Measurements from ENCODE around the gene EGLN2.
"Not testable (repeated sequence)": the region's sequence is repeated elsewhere in the genome, so short reads cannot be mapped to it uniquely, and the experiment has no call there.

Gene EGLN2

GRCh38 chr19:40827386-40828247 is 28.6 kb downstream of the EGLN2 start:
- no peak for TF ChIP-seq CTCF (IDR thresholded peaks at IDR 0.05; ENCODE audit: insufficient read depth, missing control alignments)
- no peak for DNase-seq (ENCODE audit: insufficient read length, low spot score)
- FAIRE-seq = no peak

- TF ChIP-seq CTCF (IDR thresholded peaks at IDR 0.05; ENCODE audit: insufficient read depth, missing control alignments) = no peak
- no peak for FAIRE-seq
- DNase-seq (ENCODE audit: insufficient read length, low spot score) = no peak
These were observed 30.2 kb downstream of the EGLN2 start for GRCh38 chr19:40829205-40829604.

- not testable (repeated sequence) for DNase-seq (ENCODE audit: insufficient read length, low spot score); FAIRE-seq
These were observed 31.8 kb downstream of the EGLN2 start for GRCh38 chr19:40830741-40831140.

- TF ChIP-seq CTCF (IDR thresholded peaks at IDR 0.05; ENCODE audit: insufficient read depth, missing control alignments) = no peak
- DNase-seq (ENCODE audit: insufficient read length, low spot score) = no peak
- no peak for FAIRE-seq
These were observed 32.8 kb downstream of the EGLN2 start for GRCh38 chr19:40831502-40832430.

- not testable (repeated sequence) for FAIRE-seq; DNase-seq (ENCODE audit: insufficient read length, low spot score)
These were observed 33.4 kb downstream of the EGLN2 start for GRCh38 chr19:40832431-40832790.

GRCh38 chr19:40833728-40834533 is 34.9 kb downstream of the EGLN2 start:
- DNase-seq (ENCODE audit: insufficient read length, low spot score); FAIRE-seq: not testable (repeated sequence)

GRCh38 chr19:40836754-40837429 is 37.9 kb downstream of the EGLN2 start:
- FAIRE-seq (no peak), DNase-seq (ENCODE audit: insufficient read length, low spot score) (no peak)
- TF ChIP-seq CTCF (IDR thresholded peaks at IDR 0.05; ENCODE audit: insufficient read depth, missing control alignments) = no peak

GRCh38 chr19:40838477-40838876 is 39.5 kb downstream of the EGLN2 start:
- FAIRE-seq; DNase-seq (ENCODE audit: insufficient read length, low spot score): not testable (repeated sequence)

- not testable (repeated sequence) for FAIRE-seq; DNase-seq (ENCODE audit: insufficient read length, low spot score)
These were observed 43.0 kb downstream of the EGLN2 start for GRCh38 chr19:40842012-40842411.

GRCh38 chr19:40842997-40843652 is 44.1 kb downstream of the EGLN2 start:
- not testable (repeated sequence) for FAIRE-seq; DNase-seq (ENCODE audit: insufficient read length, low spot score)

- FAIRE-seq; DNase-seq (ENCODE audit: insufficient read length, low spot score): not testable (repeated sequence)
These were observed 44.7 kb downstream of the EGLN2 start for GRCh38 chr19:40843653-40844052.

- not testable (repeated sequence) for FAIRE-seq; DNase-seq (ENCODE audit: insufficient read length, low spot score)
These were observed 47.7 kb downstream of the EGLN2 start for GRCh38 chr19:40846722-40847121.

GRCh38 chr19:40850277-40850676 is 51.3 kb downstream of the EGLN2 start, which contains the start of gene CYP2A6:
Gene CYP2A6 (minus strand): TSS chr19:40850447. CDS start chr19:40850426, 21 bp downstream.
- not testable (repeated sequence) for FAIRE-seq; DNase-seq (ENCODE audit: insufficient read length, low spot score)
